Measurements from ENCODE around the gene DPM1.

DNA sequence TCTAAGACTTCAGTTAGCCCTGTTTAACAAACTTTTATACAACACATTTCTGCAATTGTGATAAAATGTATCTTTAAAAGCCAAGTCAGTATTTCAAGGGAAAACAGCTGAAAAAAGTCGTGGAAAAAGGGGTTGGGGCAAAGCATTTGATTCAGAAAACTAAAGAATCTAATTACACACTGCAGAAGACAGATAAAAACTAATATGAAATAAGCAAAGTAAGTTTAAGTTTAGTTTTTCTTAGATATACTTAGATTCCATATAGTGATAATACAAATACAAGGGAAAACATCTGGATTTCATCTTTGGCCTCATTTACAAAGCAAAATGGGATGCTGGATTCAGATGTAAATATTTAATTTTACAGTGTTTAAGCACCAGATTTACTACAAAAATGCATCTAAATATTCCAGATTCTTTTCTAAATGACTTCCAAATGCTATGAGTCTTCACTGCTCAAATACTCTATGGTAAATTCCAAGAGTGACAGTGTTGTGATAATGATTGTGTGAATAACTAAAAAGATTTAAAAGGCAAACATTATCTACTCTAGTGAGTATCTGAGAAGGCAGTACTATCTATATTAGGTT, 25.5 kb downstream of the DPM1 start:
- TF ChIP-seq, protein P1, sequence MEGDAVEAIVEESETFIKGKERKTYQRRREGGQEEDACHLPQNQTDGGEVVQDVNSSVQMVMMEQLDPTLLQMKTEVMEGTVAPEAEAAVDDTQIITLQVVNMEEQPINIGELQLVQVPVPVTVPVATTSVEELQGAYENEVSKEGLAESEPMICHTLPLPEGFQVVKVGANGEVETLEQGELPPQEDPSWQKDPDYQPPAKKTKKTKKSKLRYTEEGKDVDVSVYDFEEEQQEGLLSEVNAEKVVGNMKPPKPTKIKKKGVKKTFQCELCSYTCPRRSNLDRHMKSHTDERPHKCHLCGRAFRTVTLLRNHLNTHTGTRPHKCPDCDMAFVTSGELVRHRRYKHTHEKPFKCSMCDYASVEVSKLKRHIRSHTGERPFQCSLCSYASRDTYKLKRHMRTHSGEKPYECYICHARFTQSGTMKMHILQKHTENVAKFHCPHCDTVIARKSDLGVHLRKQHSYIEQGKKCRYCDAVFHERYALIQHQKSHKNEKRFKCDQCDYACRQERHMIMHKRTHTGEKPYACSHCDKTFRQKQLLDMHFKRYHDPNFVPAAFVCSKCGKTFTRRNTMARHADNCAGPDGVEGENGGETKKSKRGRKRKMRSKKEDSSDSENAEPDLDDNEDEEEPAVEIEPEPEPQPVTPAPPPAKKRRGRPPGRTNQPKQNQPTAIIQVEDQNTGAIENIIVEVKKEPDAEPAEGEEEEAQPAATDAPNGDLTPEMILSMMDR (IDR thresholded peaks at IDR 0.05), result no peak
- no peak for TF ChIP-seq POLR2A (IDR thresholded peaks at IDR 0.05)
